HG03135 (cell line): ENCODE data around the gene EFNA2.
A peak's percentile ranks its signal among the peaks of the same experiment; 100 is the strongest.

Experiments
- ATAC-seq: cut with Tn5 transposase; IDR thresholded peaks from one replicate; pipeline ENCODE4 v1.9.1; 2021; ENCODE audit warnings: mild to moderate bottlenecking, moderate library complexity; ENCODE audit not compliant: unreplicated experiment

The EFNA2 gene

GRCh38 chr19:1271528-1272422 is 13.9 kb upstream of the EFNA2 start:
- no peak for ATAC-seq

GRCh38 chr19:1272423-1273262 is 13.0 kb upstream of the EFNA2 start:
- ATAC-seq, result no peak

- no peak for ATAC-seq
Observed at GRCh38 chr19:1273263-1274041, 12.2 kb upstream of the EFNA2 start.

GRCh38 chr19:1274081-1274851 is 11.4 kb upstream of the EFNA2 start:
- no peak for ATAC-seq

GRCh38 chr19:1274852-1275259 is 10.8 kb upstream of the EFNA2 start:
- ATAC-seq, result no peak

- peak; percentile 69 for ATAC-seq
Observed at GRCh38 chr19:1275260-1275975, 10.3 kb upstream of the EFNA2 start, which contains the start of gene FAM174C. Gene FAM174C (plus strand): TSS chr19:1275530. CDS start chr19:1275550, 20 bp downstream.

- no peak for ATAC-seq
Observed at GRCh38 chr19:1275976-1276627, 9.6 kb upstream of the EFNA2 start.

- ATAC-seq, result no peak
Observed at GRCh38 chr19:1276628-1277022, 9.0 kb upstream of the EFNA2 start.

- ATAC-seq, result no peak
Observed at GRCh38 chr19:1277061-1277460, 8.6 kb upstream of the EFNA2 start.

- ATAC-seq, result no peak
Observed at GRCh38 chr19:1278074-1278473, 7.6 kb upstream of the EFNA2 start.

GRCh38 chr19:1278713-1279660 is 6.7 kb upstream of the EFNA2 start:
- no peak for ATAC-seq

- no peak for ATAC-seq
Observed at GRCh38 chr19:1279782-1280341, 5.8 kb upstream of the EFNA2 start.

GRCh38 chr19:1280636-1281568 is 4.8 kb upstream of the EFNA2 start:
- no peak for ATAC-seq

- ATAC-seq, result no peak
Observed at GRCh38 chr19:1281569-1282287, 3.9 kb upstream of the EFNA2 start.

GRCh38 chr19:1282588-1283206 is 3.0 kb upstream of the EFNA2 start:
- ATAC-seq, result no peak
